HG02852 (cell line): ENCODE measurements around the gene FANCC.
"Not testable (repeated sequence)": the region's sequence is repeated elsewhere in the genome, so short reads cannot be mapped to it uniquely, and the experiment has no call there.

Source experiments
- ATAC-seq: cut with Tn5 transposase; IDR thresholded peaks from one replicate; pipeline ENCODE4 v1.9.1; 2021; ENCODE audit warnings: mild to moderate bottlenecking, moderate library complexity; ENCODE audit not compliant: unreplicated experiment

Gene FANCC

DNA sequence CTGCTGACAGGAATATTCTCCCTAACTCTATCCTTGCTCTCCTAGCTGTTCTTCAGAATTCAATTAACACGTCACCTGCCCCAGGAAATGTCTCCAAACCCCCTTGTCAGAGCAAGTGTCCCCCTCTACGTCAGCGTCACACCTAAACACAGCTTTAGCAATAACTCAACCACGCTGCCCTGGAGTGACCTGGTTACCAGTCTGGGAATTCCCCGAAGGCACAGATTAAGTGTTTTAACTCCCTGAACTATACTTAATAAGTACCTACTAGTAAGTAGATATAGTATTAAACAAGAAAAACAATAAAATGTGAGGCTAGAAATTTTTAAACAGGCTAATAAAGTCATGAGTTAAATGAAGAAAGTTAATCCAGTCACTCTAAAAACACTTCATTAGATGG lies 78.4 kb downstream of the FANCC start:
- ATAC-seq: no peak

DNA sequence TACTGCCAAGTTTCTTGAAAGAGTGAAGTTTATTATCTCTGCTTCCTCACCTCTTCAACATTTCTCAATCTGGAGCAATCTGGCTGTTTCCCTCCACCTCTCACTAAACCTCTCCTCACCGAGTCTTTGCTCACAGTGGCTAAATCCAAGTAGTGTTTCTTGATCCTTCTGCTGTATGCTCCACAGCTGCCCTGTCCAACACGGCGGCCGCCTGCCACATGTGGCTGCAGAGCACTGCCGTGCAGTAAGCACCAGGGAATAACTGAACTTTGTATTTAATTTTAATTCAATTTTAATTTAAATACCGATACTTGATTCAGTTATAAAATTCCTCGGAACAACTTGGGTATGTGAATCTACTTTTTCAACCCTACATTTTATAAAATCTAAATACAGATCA lies 80.2 kb downstream of the FANCC start:
- ATAC-seq: no peak

DNA sequence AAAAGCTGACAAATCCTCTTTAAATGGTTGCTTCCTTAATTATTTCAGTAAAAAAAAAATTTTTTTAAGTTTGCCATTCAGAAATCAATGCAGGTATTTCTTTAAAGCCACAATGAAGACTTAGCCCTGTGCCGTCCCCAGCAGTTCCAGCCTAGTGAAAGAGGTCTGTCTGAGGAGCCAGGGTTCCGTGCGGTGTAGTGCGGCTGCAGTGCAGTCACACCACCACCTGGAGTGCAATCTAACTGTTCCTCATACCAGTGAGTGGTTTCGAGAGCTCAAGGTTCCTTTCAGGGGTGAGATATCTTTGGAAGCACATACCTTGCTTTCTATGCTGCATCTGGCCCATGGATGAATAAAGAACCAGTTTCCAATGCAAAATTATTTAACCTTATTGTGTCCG lies 87.5 kb downstream of the FANCC start:
- ATAC-seq: no peak

DNA sequence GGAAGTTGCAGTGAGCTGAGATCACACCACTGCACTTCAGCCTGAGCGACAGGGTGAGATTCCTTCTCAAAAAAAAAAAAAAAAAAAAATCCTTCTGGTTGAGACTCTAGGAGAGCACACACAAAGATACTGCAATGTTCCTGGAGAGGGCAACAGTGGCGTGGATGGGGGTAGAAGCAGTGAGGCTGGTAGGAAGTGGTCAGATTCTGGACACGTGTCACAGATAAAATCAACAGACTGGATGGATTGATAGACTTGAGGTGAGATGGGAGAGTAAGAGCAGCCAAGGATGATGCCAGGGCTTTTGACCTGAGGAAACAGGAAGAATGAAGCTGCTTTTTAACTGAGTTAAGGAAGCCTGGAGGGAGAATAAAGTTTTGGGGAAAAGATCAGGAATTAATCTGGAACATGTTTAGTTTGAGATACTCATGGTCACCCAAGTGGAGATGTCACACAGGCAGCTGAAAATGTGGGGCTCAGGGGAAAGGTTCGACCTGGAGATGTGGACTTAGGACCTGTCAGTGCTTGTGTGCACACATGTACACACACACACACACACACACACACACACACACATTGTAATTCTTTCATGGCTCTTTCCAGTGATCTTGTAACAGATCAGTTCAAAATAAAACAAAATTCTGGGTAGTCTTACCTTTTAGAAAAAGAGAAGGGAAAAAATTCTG lies 88.1 kb downstream of the FANCC start:
- no peak for ATAC-seq

DNA sequence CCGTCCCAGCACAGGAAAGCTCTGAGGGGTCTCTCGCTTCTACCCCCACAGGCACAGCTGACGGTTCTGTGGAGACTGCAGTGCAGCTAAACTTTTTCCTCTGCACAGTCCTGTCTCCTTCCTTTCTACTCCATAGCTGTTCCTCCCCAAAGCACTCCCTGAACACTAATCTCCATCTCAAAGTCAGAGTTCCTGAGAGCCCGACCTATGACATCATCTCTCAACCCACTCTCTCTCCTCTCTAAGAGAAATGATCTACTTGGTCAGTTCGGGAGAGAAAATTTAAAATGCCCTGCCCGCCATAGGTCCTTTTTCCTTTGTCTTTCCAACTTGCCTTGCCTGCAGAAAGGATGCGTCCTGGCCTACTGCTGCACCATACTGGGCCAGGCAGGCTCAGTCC lies 90.6 kb downstream of the FANCC start:
- no peak for ATAC-seq

DNA sequence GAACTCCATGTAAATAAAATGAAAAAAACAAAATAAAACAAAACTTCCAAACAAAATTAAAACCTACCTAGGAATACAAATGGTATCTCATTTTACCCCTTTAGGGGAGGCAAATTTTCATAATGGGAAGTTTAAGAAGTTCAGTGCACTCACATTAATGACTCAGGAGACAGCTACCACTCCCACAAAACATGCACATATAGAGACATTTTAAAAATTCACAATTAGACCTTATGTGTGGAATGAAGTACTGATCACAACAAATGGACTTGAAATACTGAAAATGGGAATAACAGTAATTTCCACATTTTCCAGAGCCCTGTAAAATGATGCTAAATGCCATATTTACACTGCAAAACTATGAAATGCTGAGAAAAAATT lies 91.8 kb downstream of the FANCC start:
- no peak for ATAC-seq

DNA sequence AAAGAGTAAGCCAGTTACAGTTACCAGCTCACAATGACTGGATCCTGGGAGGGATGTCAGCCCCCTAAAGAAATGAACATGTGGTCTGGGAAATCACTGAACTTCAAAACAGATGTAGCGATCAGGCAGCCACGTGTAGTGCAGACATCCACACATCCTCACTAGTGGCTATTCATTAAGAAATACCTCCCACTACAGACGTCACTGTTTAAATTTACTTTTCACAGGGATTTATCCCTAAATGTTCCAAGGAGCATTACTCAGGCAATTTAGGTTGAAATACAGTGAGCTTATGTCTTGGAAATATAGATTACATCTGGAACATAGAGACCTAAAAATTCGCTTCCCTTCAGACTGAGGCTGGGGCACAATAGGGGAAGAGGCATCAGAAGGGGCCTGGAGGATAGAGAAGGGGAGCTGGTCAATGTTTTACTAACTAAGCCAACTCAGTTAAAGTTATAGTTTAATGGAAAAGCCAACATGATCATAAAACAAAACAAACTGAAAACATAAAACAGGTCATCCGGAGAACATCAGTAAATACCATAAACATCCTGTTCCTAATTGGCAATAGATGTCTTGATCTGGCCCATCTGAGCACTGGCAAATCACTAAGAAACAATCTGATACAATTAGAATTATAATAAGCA lies 92.3 kb downstream of the FANCC start:
- ATAC-seq: no peak

DNA sequence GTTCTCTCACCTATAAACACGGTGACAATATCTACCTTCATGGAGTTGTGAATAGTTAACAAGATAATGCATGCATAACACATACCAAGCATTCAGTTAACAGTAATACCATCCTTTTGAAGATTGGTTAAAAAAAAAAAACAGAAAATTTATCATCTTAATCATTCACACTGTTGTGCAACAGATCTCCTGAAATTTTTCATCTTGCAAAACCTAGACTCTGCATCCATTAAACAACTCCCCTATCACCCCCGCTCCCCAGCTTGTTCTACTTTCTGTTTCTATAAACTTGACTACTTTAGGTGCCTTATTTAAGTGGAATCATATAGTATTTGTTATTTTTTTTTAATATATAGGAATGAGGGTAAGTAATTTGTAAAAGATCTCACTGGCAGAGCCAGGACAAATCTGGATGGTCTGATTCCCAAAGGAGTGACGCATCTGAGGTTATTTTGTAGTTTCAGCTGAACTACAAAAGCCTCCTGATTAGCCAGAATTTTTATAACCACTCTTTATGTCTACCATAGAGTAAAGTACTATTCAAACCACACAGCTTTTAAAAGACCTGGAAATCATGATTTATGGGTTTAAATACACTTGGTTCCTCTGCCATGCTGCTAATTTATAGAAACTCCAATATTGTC lies 93.0 kb downstream of the FANCC start:
- no peak for ATAC-seq

DNA sequence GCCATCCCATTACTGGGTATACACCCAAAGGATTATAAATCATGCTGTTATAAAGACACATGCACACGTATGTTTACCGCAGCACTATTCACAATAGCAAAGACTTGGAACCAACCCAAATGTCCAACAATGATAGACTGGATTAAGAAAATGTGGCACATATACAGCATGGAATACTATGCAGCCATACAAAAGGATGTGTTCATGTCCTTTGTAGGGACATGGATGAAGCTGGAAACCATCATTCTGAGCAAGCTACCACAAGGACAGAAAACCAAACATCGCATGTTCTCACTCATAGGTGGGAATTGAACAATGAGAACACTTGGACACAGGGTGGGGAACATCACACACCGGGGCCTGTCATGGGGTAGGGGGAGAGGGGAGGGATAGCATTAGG lies 97.2 kb downstream of the FANCC start:
- not testable (repeated sequence) for ATAC-seq

DNA sequence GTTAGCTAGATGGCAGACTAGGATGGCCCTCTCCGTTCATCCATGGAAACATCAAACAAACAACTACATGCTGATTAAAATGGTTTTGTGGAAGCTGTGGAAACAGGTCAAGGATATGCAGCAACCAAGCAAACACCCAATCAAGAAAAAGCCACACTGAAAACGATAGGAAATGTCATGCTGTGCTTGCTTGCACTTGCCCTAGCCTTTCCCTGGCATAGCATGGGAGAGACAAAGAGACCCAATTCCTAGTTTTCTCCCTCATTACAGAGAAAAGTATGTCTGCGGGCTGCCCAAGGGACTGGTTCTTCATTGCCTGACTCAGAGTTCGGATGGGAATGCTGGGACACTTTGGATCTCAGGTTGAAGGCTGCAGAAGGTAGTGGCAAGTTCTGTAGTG lies 98.7 kb downstream of the FANCC start:
- no peak for ATAC-seq

DNA sequence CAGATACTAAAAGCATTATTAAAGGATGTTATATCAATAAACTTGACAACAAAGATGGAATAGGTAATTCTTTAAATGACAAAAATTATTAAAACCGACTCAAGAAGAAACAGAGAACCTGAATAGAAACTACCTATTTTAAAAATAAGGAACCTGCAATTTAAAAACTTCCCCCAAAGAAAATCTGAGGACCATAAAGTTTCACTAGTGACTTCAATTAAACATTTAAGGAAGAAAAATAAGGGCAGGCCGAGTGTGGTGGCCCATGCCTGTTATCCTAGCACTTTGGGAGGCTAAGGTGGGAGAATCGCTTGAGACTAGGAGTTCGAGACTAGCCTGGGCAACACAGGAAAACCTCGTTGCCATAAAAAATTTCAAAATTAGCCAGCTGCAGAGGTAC lies 99.6 kb downstream of the FANCC start:
- ATAC-seq: no peak

DNA sequence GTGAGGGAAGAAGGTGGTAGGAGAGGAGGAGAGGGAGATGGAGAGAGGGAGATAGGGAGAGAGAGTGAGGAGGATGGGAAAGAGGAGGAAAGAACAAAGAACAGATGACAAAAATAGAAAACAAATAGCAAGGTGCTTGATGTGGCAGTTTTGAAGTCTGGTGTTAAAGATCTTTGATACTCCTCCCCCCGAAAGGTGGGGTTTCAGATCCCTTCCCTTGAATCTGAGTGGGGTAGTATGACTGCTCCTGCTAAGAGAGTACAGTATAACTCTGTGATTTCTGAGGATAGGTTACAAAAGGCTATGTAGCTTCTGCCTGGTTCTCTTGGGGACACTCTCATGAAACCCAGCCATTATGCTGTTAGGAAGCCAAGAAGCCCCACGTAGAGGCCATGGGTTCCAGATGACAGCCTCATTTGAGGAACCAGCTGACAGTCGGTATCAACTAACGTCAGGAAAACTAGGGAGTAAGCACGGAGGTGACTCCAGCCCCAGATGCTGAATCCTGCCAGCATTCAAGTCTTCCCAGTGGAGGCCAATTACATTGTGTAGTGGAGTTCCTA lies 102.1 kb downstream of the FANCC start:
- ATAC-seq: no peak

DNA sequence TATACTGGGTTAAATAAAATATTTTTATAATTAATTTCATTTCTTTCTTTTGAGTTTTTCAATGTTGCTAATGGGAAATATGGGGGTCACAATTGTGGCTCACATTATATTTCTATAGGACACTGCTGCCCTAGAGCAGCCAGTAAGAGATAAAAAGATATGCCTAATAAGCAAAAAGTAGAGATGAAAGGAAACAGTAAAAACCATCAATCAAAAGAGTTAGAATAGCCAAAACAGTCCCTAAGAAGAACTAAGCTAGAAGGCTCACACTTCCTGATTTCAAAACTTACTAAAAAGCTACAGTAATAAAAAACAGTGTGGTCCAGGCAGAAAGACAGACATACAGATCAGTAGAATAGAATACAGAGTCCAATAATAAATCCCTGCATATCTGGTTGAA lies 104.4 kb downstream of the FANCC start:
- no peak for ATAC-seq

DNA sequence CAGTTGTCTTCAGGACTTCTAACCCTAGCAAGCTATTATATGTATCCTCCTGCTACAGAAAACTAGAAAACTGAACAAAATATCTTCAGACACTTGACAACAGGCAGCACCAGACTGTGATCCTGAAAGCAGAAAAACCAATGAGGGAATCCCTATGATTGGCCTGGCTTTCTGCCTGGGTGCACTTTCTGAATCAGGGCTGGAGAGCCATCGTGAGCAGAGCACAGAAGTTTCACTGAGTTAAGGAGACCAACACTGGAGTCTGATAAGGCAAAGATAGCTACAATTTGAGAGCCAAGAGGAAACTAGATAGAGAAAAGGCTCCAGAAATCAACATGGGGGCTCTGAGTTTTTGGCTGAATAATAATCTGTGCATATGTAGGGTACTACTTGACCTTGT lies 106.5 kb downstream of the FANCC start:
- ATAC-seq: no peak

DNA sequence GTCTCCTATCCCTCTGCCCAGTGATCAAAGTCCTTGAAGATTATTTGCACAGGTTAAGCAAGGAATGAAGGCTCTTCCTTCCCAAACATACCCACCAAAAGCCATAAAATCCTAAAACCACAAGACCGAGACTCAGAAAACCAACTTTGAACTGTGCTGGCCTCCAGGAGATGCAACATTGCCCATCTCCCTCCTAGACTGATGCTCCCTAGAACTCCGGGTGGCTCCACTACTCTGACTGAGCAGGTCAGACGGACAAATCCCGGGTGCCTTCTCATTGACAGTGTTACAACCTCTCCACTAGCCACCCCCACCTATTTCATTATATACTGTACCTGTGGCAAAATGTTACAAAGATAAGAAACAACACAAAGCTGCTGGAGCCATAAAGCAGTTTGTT lies 110.1 kb downstream of the FANCC start:
- no peak for ATAC-seq

DNA sequence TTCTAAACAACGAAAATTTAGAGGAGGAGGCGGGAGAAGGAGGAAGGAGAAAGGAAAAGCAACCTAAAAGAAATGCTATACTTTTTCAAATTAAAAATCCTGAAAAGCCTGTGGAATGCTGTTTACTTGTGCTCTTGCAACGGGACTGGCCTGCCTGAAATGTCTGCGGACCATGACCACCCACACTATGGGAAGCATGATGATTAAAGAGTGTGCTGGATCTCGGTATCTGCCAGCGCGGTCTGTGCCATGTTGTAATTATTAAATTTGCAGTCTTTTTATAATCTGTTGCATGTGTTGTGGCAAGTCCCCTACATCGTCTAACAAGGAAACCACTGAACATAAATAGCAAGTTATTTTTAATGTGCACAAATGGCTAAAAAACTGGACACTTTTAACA lies 111.4 kb downstream of the FANCC start:
- ATAC-seq: no peak

DNA sequence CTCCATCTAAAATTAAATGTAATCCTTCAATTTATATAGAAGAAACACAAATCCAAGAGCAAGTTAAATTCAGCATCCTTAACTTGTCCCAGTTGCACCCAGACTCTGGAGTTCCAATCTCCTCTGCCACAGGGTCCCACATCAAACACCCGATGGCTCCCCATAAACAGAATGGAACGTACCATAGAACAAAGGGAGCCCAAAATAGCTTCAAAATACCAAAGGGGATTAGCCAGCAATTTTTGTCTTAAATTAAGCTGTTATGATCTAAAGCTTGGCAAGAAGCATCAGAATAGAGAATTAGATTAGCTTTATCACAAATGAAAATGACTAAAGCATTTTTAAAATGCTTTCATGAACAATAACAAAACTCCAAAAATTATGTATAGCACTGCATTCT lies 112.8 kb downstream of the FANCC start:
- no peak for ATAC-seq

DNA sequence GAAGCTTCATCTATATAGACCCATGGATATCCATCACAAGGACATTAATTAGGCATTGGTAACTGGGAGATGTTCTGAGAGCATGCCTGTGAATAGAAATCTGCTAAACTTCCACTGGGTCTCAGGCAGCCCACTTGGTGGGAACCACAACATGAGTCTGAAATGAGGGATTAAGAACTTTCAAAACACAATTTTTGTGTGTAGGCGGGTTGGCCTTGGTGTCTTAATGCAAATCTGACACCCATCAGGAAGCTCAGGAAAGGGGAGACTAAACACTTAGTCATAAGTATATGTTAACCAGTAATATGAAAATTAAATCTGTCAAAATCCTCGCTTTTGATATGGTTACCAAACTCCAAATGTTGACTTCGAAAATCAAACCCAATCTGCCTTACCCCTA lies 113.2 kb downstream of the FANCC start:
- ATAC-seq: no peak

DNA sequence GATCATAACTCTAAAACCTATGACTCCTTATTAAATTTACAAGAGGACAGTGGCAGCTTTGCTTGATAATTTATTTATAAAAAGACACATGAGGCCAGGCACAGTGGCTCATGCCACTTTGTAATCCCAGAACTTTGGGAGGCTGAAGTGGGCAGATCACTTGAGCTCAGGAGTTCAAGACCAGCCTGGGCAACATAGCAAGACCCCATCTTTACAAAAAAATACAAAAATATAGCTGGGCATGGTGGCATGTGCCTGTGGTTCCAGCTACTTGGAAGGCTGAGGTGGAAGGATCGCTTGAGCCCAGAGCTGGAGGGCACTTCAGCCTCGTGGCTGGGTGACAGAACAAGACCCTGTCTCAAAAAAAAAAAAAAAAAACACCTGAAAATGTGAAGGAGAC lies 114.5 kb downstream of the FANCC start:
- ATAC-seq: not testable (repeated sequence)

DNA sequence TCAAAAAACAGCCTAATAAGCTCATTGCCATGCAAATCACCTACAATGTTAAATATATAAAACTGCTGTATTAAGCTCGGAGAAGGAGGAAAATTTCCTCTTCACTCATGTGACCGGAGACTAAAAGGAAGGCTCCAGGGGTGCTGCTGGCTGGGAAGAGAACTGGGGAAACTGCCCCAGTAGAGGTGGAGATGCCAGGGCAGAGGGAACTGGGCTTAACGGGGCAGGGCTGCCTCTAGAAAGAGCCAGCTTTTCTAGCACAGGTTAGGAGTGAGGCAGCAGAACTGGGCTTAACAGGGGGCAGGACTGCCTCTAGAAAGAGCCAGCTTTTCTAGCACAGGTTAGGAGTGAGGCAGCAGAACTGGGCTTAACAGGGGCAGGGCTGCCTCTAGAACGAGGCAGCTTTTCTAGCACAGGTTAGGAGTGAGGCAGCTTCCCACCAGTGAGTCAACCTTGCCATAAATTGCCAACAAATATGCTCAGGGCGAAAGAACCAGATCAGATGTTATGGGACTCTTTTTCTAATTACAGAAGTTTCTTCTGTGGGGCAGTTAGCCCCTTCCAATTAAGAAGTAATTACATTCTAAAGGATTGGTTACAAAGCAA lies 115.3 kb downstream of the FANCC start:
- no peak for ATAC-seq

DNA sequence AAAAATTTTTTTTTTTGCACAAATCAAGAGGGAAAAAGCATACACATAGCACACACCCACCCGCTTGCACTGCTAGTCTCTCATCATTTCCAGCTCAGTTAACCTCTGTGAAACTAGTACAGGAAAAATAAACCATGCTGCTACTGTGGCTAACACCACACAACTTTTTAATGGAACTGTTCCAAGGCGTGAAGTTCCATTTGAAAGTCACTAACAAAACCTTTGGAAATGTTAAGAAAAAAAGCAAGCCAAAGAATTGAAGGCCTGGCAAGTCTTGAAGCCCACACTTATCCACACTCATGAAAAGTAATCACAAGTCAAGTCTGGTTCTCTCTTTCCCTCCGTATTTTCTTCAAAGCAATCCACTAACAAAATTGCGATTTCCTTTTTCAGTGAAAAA lies 116.3 kb downstream of the FANCC start:
- ATAC-seq: no peak
